HEK293 (cell line): ENCODE results near the gene AFG1L.

Experiments used
- CTCF ChIP-seq: fragments of 450-650 bp; formaldehyde crosslinking; IDR thresholded peaks from 2 replicates; pipeline ENCODE4 v1.5.1; 2016; ENCODE audit warnings: missing biosample characterization, missing genetic modification characterization
- REST ChIP-seq: fragments of 450-650 bp; formaldehyde crosslinking; IDR thresholded peaks from 2 replicates; pipeline ENCODE4 v1.5.1; 2016; ENCODE audit warnings: missing biosample characterization, missing genetic modification characterization
- YY1 ChIP-seq: fragments of 450-650 bp; formaldehyde crosslinking; IDR thresholded peaks from 2 replicates; pipeline ENCODE4 v1.5.1; 2018; ENCODE audit warnings: missing biosample characterization, missing genetic modification characterization
- TF ChIP-seq, protein P1 (sequence below): fragments of 450-650 bp; formaldehyde crosslinking; IDR thresholded peaks from 2 replicates; pipeline ENCODE4 v1.5.1; 2016; ENCODE audit warnings: missing biosample characterization, missing genetic modification characterization

- no peak for TF ChIP-seq CTCF (tag by site-specific recombination)
- TF ChIP-seq YY1 (tag by site-specific recombination) = no peak
- no peak for TF ChIP-seq REST
- TF ChIP-seq, protein P1, sequence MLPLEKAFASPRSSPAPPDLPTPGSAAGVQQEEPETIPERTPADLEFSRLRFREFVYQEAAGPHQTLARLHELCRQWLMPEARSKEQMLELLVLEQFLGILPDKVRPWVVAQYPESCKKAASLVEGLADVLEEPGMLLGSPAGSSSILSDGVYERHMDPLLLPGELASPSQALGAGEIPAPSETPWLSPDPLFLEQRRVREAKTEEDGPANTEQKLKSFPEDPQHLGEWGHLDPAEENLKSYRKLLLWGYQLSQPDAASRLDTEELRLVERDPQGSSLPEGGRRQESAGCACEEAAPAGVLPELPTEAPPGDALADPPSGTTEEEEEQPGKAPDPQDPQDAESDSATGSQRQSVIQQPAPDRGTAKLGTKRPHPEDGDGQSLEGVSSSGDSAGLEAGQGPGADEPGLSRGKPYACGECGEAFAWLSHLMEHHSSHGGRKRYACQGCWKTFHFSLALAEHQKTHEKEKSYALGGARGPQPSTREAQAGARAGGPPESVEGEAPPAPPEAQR = no peak
Observed at GRCh38 chr6:108502832-108503231, 208.0 kb downstream of the AFG1L start.
